Lower leg skin (tissue), 4 donors: ENCODE results near the gene SDCCAG8. TPM values are rescaled to one million over a fixed set of nuclear protein-coding genes. Genes with fewer than 3 reads are reported as not detected.

Experiments used
- DNase-seq, 2 donors: peaks; one replicate each; pipeline ENCODE4 v3.0.0-alpha.2; 2019; ENCODE audit warnings: low spot score in 2 of 2
- H3K4me3 ChIP-seq: fragments of 200-600 bp; sonication (generic); 2 replicates; pipeline ENCODE4 v1.5.1; 2017; ENCODE audit warnings: mild to moderate bottlenecking, low read depth; ENCODE audit not compliant: poor library complexity, severe bottlenecking
- POLR2A ChIP-seq, 2 donors: fragments of 450-650 bp; IDR thresholded peaks; one replicate each; pipeline ENCODE4 v1.6.1; 2016 to 2017; ENCODE audit warnings: antibody characterized with exemption in 2 of 2, mild to moderate bottlenecking in 1 of 2, moderate library complexity in 1 of 2
- WGBS, 2 donors: methylation state at CpG; one replicate each; pipeline ENCODE4 v1.1.5; 2018; 5-methylcytosine and 5-hydroxymethylcytosine counted together
- intact Hi-C: fragments of 100-400 bp; cut with DNase I; formaldehyde crosslinking; loops from one replicate; pipeline ENCODE4 v1.15.0; 2023; ENCODE audit warnings: low total_unique reads
- total RNA-seq, 4 donors: library from RNA; depleted of rRNA; stranded (reverse); fragments of >200 nt; gene quantifications; one replicate each; pipeline ENCODE4 v1.1.0, GENCODE V29; 2016
- TF ChIP-seq, protein P1 (sequence below), 3 donors: fragments of 450-650 bp; IDR thresholded peaks; one replicate each; pipeline ENCODE4 v1.5.1; 2016; ENCODE audit warnings: antibody characterized with exemption in 3 of 3, mild to moderate bottlenecking in 3 of 3, moderate library complexity in 2 of 3

SDCCAG8 gene
- total RNA-seq, 4 donors from 2014 or later: 20.0 to 53.6 (median 48.9) TPM

DNA sequence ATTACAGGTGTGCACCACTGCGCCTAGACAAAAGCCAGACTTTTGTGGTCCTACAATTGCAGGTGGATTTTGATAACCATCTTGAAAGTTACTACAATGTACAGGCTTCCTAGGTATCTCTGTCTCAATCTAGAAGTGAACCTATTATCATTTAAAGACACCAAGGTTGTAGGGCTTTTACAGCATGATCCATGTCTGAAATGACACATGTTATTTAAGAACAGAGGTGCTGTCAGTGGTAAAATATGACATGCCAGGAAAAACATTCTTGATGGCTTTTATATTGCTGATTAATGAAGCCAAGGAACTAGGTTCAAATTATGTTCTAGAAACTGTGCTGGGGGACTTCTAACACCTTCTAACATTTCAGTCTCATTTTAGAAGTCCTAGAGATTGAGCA lies 253.1 kb downstream of the SDCCAG8 start:
- intact Hi-C loops: no loop called here
- no peak overlapping the region for H3K4me3 ChIP-seq
- no peak for TF ChIP-seq POLR2A (IDR thresholded peaks at IDR 0.05)
- TF ChIP-seq, protein P1, sequence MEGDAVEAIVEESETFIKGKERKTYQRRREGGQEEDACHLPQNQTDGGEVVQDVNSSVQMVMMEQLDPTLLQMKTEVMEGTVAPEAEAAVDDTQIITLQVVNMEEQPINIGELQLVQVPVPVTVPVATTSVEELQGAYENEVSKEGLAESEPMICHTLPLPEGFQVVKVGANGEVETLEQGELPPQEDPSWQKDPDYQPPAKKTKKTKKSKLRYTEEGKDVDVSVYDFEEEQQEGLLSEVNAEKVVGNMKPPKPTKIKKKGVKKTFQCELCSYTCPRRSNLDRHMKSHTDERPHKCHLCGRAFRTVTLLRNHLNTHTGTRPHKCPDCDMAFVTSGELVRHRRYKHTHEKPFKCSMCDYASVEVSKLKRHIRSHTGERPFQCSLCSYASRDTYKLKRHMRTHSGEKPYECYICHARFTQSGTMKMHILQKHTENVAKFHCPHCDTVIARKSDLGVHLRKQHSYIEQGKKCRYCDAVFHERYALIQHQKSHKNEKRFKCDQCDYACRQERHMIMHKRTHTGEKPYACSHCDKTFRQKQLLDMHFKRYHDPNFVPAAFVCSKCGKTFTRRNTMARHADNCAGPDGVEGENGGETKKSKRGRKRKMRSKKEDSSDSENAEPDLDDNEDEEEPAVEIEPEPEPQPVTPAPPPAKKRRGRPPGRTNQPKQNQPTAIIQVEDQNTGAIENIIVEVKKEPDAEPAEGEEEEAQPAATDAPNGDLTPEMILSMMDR (IDR thresholded peaks at IDR 0.05): no peak
- no peak for DNase-seq
- WGBS, 2 donors: 95 to 100% methylated on average over 1 of the region's 1 CpG

DNA sequence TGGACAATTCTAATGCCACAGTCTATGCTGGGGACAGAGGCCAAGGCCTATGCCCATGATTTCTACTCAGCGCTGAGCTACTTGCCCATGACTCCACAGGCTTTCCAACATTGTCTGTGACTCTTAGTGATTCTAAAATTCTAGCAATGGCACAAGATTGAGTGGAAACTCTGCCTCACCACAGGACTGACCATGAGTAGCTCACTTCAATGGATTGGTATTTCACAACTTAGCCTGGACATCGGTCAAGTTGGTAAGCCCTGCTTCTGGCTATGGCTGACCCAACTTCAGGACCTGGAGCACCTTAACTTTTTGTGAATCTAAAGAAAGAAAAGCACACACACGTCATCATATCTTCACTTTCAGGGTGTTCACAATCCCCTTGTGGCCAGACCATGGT lies 255.1 kb downstream of the SDCCAG8 start:
- no peak for DNase-seq
- intact Hi-C loops: no loop called here
- no peak overlapping the region for H3K4me3 ChIP-seq
- TF ChIP-seq, protein P1 (IDR thresholded peaks at IDR 0.05): no peak
- no peak for TF ChIP-seq POLR2A (IDR thresholded peaks at IDR 0.05)
- 96% methylated on average over 3 of the region's 3 CpGs for WGBS, 2 donors

DNA sequence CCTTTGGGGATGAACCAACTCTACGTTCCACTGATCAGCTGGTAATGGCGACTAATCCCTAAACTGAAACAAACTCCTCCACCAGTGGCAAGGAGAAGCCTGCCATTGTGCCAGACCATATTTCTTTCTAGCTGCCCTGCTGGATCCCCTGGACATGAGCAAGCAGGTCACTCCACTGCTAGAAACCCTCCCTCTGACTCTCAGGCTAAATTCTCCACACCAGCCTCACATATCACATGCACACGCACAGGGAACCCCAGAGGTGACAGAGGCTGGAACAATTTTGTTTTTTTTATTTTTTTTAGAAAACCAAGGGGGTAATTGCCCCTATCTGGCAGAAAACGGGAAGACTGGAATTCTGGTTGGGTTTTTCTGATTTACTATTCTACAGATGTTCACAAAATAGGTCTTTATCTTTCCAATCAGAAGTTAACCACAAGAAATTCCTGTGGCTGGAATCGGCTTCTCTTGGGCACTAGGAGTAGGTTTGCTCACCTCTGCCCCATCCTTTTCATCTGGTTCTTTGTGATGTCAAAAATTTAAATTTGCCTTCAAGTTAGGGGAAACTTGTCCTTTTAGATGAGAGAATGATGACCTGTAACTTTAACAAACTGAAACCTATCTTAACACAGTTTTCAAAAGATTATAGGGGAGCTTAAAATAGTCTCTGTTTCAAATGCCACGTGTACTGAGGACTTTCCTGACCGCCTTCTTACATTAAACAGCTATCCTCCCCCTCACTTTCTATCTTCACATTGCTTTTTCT lies 258.1 kb downstream of the SDCCAG8 start:
- 73% methylated on average over 7 of the region's 7 CpGs for WGBS, 2 donors
- no peak for TF ChIP-seq POLR2A (IDR thresholded peaks at IDR 0.05)
- TF ChIP-seq, protein P1 (IDR thresholded peaks at IDR 0.05): no peak
- intact Hi-C loops: no loop called here
- DNase-seq: no peak
- no peak overlapping the region for H3K4me3 ChIP-seq

DNA sequence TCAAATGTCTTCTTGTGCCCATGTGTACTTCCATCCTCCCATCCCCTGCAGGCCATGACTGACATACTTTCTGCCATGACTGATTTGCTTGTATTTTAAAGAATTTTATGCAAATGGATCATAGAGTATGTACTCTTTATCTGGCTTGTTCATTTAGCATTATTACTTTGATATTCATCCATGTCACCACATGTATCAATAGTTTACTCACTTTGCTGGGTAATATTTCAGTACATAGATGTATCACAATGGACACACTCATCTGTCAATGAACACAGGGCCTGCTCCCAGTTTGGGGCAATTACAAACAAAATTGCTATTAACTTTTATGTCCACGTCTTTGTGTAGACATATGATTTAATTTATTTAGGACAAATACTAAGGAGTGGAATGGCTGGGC lies 259.1 kb downstream of the SDCCAG8 start:
- DNase-seq: no peak
- H3K4me3 ChIP-seq: no peak overlapping the region
- WGBS, 2 donors: 84 to 95% methylated on average over 1 of the region's 1 CpG
- intact Hi-C loops: no loop called here
- TF ChIP-seq, protein P1 (IDR thresholded peaks at IDR 0.05): no peak
- TF ChIP-seq POLR2A (IDR thresholded peaks at IDR 0.05): no peak

DNA sequence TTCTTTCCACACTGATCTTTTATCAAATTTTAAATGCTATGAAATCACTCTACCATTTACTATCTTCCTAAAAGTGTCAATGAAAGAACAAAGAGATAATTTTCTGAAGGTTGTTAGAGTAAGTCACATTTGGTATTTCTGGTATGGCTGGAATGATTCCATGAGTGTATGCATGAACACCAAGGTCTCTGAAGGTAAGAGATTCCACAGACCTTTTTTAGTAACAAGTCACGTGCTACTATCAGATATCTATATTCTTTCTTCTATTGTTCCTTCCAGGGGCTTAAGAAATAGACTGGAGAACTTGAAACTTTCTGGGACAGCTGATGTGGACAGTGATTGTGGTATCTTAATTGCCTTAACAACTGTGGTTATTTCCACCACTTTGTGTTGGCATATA lies 265.0 kb downstream of the SDCCAG8 start:
- intact Hi-C loops: no loop called here
- no peak for DNase-seq
- H3K4me3 ChIP-seq: no peak overlapping the region
- TF ChIP-seq POLR2A (IDR thresholded peaks at IDR 0.05): no peak
- TF ChIP-seq, protein P1 (IDR thresholded peaks at IDR 0.05): no peak
- 74 to 84% methylated on average over 1 of the region's 1 CpG for WGBS, 2 donors

DNA sequence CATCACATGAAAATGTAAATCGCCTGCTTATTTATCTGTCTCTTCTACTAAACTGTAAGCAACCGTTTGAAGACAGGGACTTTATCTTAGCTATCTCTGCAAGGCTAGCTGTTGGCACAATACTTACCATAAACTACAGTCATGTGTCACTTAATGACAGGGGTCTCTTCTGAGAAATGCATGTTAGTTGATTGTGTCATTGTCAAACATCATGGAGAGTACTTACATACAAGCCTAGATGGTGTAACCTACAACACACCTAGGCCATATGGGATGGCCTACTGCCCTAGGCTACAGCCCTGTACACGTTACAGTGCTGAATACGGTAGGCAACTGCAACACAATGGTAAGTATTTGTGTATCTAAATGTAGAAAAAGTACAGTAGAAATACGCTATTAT lies 267.9 kb downstream of the SDCCAG8 start:
- TF ChIP-seq POLR2A (IDR thresholded peaks at IDR 0.05): no peak
- TF ChIP-seq, protein P1 (IDR thresholded peaks at IDR 0.05): no peak
- H3K4me3 ChIP-seq: no peak overlapping the region
- WGBS, 2 donors: 90 to 92% methylated on average over 5 of the region's 5 CpGs
- intact Hi-C loops: no loop called here
- DNase-seq: no peak
